Fibroblast of skin of right biceps (primary cell): Measurements from ENCODE around the gene RUNX3.
"Not testable (repeated sequence)": the region's sequence is repeated elsewhere in the genome, so short reads cannot be mapped to it uniquely, and the experiment has no call there.

ENCODE experiments used
- DNase-seq: peaks from one replicate; pipeline ENCODE4 v3.0.0-alpha.2; 2013

RUNX3 gene

DNA sequence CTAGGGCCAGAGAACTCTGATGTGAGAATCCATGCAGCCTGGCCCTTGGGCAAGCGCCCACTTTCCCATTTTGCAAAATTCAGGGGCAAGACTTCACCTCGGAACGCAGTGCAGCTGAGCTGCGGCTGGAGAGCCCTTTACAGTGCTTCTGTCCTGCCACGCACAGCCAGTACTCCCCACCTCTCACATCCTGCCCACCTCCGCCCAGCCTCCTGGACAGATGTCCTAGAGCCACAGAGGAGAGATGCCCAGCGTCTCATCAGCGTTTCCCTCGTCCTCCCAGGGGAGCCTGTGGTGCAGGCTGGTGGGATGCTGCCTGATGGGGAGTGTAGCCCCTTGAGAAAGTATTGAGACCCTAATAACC, 29.6 kb downstream of the RUNX3 start:
- DNase-seq = no peak

DNA sequence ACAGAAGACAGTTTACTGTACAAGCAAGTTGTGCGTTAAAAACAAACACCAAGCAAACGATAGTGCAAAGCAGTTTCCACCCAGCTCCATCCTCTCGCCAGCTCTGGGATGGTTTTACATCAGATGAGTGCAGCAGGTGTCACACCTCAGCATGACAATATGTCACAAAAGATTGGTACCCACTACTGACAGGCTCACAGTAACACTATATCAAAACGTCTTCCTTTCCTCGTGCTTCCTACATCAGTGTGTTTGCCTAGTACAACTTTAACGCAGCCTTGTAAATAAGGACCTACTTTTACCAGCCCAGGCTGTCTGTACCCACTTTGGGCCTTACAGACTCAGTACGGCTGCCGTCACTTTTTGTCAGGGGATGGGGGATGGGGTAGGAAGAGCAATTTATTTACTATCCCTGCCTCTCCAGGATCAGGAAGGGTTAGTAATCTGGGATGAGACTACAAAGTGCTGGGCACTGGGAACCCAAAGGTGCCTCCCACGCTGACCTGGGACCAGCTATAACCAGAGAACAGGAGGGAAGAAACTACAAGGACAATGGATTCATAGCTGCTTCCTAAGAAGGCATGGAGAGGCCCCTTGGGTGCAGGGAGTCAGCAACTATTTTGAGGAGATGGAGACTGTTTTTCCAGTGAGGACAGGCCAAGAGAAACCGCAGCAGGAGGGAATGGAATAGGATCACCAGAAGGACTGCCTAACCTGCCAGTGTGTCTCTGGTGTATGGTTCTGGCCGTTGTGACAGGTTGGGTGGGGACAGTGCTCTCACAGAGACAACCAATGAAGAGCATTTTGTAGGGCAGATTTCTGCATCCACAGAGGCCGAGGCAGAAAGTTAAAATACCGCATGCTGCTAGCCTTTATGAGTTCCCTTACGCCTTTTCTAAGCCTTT, 30.2 kb downstream of the RUNX3 start:
- DNase-seq = no peak

DNA sequence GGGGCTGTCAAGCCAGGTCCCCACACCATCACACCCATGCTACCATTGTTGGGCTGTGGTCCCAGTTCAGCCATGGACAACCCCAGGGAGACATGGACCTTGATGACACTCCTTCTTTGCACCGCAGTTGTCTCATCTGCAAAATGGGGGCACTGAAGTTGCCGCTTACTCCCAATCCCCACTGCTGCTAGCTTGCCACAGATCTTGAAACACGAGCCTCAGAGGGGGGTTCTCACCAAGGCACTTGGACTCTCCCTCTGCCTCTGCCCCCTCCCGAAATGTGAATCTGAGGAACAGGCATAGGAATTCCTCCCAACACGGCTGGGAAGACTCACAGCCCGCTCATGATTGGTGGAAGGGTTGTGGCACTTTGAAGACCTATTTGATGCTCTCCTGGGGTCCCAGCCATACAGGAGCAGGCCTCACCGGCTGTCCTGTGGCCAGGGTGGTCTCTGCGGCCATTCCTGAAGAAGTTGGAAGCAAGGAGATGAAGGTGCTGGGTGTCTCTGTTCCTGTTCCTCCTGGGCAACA, 31.1 kb downstream of the RUNX3 start:
- DNase-seq = no peak

DNA sequence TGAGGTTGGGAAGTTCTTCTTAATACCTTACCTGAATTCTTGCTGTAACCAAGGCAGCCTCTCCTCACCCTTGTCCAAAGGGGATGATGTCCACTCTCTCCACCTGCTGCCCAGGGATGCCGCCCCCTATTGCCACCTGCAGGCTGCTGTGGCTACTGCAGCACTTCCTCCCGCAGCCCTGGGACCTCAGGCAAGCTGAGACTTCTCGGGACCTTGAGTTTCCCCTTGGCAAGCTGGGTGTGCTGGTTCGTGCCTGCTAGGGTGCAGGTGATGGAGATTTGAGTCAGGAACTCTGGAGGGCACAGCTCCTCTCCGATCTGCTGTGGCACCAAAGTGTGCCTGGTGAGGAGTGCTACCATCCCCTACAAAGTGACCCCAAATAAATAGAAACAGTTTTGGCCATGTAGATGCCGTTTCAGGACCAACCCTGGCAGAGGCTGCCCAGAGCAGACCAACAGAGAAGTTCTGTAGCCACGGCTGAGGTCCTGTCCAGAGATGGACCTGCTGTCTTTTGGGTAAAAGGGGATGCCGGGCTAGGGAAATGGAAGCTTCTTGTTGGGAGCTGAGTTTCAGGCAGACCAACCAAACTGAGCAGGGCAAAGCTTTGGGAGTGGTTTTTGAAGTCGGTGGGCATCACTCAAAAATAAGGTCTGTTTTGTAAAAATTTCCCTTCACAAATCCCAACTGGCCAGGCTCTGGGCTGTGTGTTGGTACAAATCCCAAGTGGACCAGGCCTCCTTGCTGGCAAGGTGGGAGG, 31.7 kb downstream of the RUNX3 start:
- DNase-seq = no peak

DNA sequence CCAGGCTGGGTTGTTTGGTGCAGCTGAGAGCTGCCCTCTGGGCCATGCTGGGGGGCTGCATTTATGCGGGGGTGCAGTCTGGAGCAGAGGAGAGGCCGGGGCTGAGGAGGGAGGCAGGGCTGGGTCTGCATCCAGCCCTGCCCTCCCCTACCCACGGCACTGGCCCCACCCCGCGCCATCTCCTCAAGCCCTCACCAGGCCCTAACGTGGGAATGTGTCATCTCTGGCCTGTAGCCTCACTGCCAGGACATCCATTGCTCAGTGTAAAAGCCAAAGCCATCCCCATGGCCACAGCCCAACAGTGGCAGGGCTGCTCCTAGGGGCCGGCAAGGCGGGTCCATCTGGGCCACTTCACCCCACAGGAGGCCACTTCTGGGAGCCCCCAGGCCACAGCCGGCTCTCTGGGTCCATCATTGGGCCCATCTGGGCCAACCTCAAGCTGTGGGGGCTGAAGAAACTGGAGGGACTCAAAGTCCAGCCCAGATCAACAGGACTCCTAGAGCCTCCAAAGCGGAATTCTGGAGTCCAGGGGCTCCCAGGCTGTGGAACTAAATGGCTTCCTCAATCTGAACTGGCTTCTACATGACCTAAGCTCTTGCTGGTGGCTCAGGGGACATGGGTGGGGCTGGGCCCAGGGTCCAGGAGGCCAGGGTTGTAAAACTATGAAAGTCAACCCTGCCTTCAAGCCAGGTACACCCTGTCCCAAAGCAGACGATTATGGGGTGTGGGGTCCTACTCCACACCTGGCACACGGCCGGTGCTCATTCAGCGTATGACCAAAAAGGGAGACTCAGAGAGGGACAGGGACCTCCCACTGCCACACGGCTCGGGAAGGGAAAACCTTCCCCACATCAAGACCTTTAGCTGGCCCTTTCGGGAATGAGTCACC, 32.6 kb downstream of the RUNX3 start:
- no peak for DNase-seq

DNA sequence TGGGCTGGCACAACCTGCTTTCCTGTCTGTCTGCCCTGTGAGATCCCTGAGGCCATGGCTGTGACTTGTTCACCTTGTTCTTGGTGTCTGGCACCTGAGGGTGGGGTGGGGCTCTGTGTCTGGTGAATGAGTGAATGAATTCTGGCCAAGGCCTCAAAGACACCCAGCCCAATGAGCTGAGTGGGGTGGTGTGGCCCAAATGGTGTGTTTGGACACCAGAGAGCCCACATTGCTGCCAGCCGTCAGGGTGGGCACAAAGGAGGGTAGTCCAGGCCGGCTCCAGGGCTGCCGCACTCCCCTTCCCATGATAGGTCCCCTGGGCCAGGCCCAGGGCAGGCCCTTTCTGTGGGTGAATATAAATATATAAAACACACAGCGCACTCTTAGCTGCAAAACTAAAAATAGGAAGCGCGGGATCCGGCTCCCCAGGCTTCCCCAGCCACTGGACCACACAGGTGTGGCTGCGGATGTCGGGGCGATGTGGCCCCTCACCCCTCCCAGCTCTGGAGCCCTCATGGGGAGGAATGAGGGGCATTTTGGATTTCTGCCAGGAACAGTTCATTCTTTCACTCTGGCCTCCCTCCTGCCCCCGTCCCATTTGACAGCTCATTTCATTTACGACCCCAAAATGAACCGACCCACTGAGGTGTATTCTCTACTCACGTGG, 33.3 kb downstream of the RUNX3 start:
- DNase-seq = no peak

DNA sequence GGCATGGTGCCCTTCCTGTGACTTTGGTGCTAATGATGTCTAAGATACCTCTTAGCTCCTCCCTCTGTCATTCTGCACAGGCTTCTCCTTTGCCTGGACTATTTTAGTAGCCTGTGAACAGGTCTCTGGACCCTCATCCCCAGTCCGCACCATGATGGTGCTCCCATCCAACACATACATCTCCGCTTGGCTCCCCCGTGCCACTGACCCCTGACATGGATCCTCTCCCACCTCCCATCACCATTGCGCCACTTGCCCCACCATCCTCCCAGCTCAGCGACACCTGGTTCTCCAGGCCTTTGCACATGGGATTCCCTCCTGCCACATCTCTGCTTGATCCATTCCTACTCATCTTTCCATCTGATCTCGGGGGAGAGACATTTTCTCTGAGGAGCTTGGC, 33.9 kb downstream of the RUNX3 start:
- DNase-seq = no peak

DNA sequence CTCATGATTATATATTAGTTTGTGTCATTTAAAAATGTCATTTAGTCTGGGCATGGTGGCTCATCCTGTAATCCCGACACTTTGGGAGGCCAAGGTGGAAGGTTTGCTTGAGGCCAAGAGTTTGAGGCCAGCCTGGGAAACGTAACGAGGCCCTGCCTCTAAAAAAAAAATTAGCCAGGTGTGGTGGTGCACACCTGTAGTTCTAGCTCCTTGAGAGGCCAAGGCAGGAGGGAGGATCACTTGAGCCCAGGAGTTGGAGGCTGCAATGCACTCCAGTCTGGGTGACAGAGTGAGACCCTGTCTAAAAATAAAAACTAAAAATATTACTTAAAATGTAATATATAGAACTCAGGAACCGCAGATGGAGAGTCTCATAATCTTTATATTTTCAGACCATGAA, 34.6 kb downstream of the RUNX3 start:
- DNase-seq = no peak

DNA sequence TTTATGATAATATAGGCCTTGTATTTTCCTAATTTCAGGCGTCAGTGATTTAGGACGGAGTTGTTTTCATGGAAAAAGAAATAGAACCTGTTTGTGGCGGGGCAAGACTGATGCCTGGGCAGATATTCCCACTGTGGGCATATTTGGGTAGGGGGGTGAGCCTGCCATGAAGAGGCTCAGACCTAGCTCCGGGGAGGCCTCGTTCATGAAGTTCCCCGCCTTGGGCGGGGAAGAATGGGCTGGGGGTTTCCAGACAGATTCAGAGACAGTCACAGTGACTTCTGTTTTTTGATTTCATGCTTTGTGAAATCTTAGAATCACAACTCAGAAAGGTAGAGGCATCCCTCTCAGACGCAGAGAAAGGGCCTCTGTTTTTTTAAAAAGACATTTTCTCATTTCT, 36.1 kb downstream of the RUNX3 start:
- no peak for DNase-seq

DNA sequence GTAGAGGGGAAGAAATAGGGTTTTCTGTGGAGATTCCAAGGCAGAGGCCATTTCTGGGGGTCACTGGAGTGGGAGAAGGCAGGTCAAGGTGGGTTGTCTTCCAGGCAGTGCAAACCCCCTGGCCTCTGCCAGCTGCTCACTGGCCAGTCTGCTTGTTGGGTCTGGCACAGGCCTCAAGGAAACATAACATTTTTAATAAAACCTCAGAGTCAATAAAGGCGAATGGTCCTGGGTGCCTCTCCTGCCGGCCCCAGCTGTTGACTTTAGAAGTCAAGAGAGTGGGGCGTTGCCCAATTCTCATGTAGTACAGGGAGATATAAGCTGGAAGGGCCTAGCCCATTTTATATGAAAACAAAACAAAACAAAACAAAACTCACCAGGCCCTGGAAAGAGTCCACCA, 36.6 kb downstream of the RUNX3 start:
- no peak for DNase-seq

DNA sequence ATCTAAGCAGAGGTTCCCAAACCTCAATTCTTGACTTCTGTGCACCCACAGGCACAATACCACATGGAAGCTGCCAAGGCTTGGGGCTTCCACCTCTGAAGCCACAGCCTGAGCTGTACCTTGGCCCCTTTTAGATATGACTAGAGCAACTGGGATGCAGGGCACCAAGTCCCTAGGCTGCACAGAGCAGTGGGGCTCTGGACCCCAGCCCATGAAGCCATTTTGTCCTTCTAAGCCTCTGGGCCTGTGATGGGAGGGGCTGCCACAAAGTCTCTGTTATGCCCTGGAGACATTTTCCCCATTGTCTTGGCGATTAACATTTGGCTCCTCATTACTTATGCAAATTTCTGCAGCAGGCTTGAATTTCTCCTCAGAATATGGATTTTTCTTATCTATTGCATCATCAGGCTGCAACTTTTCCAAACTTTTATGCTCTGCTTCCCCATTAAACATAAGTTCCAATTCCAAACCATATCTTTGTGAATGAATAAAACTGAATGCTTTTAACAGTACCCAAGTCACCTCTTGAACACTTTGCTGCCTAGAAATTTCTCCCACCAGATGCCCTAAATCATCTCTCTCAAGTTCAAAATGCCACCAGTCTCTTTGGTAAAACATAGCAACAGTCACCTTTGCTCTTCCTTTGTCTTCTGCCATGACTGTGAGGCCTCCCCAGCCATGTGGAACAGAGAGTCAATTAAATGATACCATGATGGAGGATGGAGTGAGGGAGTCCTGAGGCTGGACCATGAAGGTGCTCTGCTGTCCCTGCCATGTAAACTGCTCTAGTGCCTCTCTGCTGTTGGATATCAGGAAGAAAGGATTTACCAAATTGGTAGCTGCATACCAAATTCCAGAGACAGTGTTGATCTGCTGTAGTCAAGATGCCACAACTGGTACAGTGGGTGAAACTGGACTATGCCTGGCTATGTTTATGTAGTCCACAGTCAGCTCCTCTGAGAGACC, 37.6 kb downstream of the RUNX3 start:
- DNase-seq = no peak

DNA sequence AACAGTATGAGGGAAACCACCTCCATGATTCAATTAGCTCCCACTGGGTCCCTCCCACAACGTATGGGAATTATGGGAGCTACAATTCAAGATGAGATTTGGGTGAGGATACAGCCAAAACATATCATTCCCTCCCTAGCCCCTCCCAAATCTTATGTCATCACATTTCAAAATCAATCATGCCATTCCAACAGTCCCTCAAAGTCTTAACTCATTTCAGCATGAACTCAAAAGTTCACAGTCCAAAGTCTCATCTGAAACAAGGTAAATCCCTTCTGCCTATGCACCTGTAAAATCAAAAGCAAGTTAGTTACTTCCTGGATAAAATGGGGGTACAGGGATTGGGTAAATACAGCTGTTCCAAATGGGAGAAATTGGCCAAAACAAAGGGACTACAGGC, 38.7 kb downstream of the RUNX3 start:
- DNase-seq = not testable (repeated sequence)

DNA sequence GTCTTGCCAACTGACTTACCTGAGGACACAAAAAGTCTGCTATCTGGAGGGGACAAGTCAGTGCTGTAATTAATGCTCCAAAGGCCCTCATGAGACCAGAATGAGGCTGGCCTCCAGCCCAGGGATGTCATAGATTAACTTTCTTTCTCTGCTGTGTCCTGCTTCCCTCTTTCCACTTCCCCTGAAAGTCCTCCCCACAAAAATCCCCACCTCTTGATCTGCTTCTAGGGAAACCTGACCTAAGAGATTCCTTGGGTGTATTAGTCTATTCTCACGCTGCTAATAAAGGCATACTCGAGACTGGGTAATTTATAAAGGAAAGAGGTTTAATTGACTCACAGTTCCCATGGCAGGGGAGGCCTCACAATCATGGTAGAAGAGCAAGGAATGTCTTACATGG, 39.2 kb downstream of the RUNX3 start:
- no peak for DNase-seq

DNA sequence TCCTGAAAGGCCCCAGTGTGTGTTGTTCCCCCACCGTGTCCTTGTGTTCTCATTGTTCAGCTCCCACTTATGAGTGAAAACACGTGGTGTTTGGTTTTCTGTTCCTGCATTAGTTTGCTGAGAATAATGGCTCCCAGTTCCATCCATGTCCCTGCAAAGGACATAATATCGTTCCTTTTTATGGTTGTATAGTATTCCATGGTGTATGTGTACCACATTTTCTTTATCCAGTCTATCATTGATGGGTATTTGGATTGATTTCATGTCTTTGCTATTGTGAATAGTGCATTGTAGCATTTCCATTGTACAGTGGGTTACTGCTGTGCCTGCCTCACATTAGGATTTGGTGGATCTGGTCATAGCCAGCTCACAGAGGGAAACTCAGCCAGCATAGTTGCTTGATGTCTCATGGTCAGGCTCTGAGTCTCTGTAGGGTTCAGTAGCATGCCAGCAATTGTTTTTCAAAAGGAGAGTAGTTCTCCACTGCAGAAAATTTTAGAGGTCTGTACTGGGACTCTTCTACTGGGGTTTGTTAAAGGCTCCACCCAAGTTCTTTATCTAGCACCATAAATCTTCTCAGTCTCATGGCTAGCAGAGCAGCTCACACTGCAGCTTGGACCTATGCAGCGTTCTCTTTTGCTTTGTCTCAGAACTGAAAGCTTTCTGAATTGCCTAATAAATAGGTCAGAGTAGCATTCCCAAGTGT, 41.0 kb downstream of the RUNX3 start:
- DNase-seq = peak; percentile 62

DNA sequence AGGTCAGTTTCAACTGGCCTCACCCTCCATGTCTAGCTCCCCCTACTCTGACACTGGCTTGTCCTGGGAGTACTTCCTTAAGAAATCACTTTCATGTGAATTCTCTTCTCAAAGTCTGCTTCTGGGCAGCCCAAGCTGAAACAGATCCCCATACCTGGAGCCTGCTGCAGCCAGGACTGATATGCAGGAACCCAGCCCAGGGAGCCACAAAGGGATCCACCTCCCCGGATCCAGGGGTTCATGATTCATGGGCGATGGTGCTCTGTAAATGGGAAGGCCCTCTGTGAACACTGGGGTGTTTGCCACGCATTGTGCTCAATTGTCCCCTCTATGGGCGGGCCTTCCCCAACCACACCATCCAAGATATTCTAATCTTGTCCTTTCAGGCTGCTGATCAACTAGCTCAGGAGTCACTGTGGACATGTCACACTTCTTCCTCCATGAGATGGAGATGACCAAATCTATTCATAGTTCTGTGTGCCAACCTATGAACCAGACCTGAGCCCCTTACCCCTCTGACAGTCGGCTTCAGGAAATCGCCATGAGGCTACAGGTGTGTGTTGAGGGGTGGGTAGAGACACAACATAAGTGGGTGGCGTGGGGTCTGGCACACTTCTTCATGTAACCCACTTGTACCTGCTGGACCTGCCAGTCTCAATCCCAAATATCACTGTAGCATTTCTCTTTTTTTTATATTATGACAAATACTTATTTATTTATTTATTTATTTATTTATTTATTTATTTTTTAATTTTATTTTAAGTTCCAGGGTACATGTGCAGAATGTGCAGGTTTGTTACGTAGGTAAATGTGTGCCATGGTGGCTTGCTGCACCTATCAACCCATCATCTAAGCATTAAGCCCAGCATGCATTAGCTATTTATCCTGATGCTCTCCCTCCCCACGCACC, 41.8 kb downstream of the RUNX3 start:
- no peak for DNase-seq

DNA sequence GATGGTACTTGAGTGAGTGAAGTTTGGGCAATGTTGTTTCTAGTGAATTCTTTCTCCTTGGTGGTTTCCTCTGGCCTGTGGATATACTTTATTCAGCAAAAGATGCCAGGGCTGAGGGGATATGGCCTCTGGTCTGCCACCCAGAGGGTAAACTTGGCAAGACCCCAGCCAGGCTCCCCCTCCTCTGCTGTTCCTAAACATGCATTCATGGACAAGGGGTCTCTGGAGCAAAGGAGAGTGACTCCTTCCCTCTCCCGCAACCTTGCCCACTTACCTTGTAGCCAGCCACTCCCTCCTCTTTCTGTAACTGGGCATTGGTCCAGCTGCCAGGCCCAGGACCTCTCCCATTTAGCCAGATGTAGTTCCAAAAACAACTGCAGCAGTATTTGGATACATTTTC, 43.8 kb downstream of the RUNX3 start:
- no peak for DNase-seq

DNA sequence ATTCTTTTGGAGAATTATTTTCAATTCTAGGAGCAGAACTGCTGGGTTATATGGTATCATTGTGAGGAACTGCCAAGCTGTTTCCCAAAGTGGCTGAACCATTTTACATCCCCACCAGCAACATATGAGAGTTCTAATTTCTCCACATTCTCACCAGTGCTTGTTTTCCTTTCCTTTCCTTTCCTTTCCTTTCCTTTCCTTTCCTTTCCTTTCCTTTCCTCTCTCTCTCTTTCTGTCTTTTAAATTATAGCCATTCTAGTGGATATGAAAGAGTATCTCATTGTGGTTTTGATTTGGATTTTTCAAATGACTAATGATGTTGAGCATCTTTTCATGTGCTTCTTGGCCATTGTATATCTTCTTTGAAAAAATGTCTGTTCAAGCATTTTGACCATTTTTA, 45.3 kb downstream of the RUNX3 start:
- no peak for DNase-seq

DNA sequence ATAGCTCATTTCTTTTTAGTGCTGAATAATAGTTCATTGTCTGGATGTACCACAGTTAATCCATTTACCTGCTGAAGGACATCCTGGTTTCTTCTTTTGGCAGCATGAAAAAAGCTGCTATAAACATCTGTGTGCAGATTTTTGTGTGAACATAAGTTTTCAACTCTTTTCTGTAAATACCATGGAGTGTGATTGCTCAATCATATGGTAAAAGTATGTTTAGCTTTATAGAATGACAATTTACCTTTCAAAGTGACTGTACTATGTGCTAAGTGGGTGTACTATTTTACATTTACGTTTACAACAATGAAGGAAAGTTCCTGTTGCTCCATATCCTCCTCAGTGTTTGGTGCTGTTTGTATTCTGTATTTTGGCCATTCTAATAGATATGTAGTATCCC, 49.0 kb downstream of the RUNX3 start:
- no peak for DNase-seq
